DND-41 (cell line): ENCODE results near the gene TMEM256.

ENCODE experiments used
- ATAC-seq: fragments of 200-7000 bp; cut with Tn5 transposase; 3 replicates; pipeline ENCODE4 v1.9.1; 2021; ENCODE audit warnings: low read depth; ENCODE audit not compliant: insufficient read depth
- DNase-seq: peaks from one replicate; pipeline ENCODE4 v3.0.0-alpha.2; 2020
- H2AFZ ChIP-seq: 2 replicates; pipeline ENCODE4 v1.6.0; 2012; ENCODE audit warnings: low read depth, low read length
- H3K27ac ChIP-seq: 2 replicates; pipeline ENCODE4 v1.5.1; 2012; ENCODE audit warnings: low read length, inconsistent platforms
- H3K27me3 ChIP-seq: fragments of 200-600 bp; sonication (generic); 2 replicates; pipeline ENCODE4 v1.6.0; 2012; ENCODE audit warnings: low read length, mild to moderate bottlenecking, inconsistent platforms; ENCODE audit not compliant: insufficient read depth, poor library complexity
- H3K36me3 ChIP-seq: 2 replicates; pipeline ENCODE4 v1.5.1; 2012; ENCODE audit warnings: low read length, inconsistent platforms; ENCODE audit not compliant: insufficient read depth
- H3K4me1 ChIP-seq: 2 replicates; pipeline ENCODE4 v1.5.1; 2012; ENCODE audit warnings: mild to moderate bottlenecking, low read length; ENCODE audit not compliant: insufficient read depth
- H3K4me2 ChIP-seq: 2 replicates; pipeline ENCODE4 v1.6.0; 2012; ENCODE audit warnings: mild to moderate bottlenecking, moderate library complexity, low read length, inconsistent platforms; ENCODE audit not compliant: insufficient read depth
- H3K4me3 ChIP-seq, 2 experiments: fragments of 200-600 bp in 1 of 2; shearing (Covaris generic) in 1 of 2; 2 replicates each; pipeline ENCODE4 v1.5.1; 2012 to 2016; ENCODE audit warnings: inconsistent platforms in 2 of 2, low read length in 2 of 2, mild to moderate bottlenecking in 2 of 2, low read depth in 1 of 2, moderate library complexity in 1 of 2
- H3K79me2 ChIP-seq: 2 replicates; pipeline ENCODE4 v1.6.0; 2012; ENCODE audit warnings: low read length, inconsistent platforms; ENCODE audit not compliant: insufficient read depth
- H3K9ac ChIP-seq: 2 replicates; pipeline ENCODE4 v1.6.0; 2012; ENCODE audit warnings: low read depth, mild to moderate bottlenecking, inconsistent platforms, low read length, moderate library complexity
- H3K9me3 ChIP-seq: 2 replicates; pipeline ENCODE4 v1.5.1; 2012; ENCODE audit warnings: low read length, moderate library complexity, mild to moderate bottlenecking, inconsistent platforms; ENCODE audit not compliant: insufficient read depth, severe bottlenecking
- H4K20me1 ChIP-seq: 2 replicates; pipeline ENCODE4 v1.6.0; 2012; ENCODE audit warnings: low read length; ENCODE audit not compliant: insufficient read depth
- CTCF ChIP-seq: IDR thresholded peaks from 2 replicates; pipeline ENCODE4 v1.5.1; 2012; ENCODE audit warnings: borderline replicate concordance, low read length, moderate library complexity, mild to moderate bottlenecking; ENCODE audit not compliant: poor library complexity, severe bottlenecking; ENCODE audit errors: extremely low read depth
- EZH2 ChIP-seq: IDR thresholded peaks from 3 replicates; pipeline ENCODE4 v1.6.1; 2012; ENCODE audit warnings: borderline replicate concordance, low read depth, mild to moderate bottlenecking, moderate library complexity, low read length, inconsistent platforms; ENCODE audit not compliant: severe bottlenecking

The TMEM256 gene

GRCh38 chr17:7419819-7420610 lies 16.1 kb upstream of the TMEM256 start, which contains the start of gene SPEM1:
Gene SPEM1 (plus strand): TSS chr17:7420324. CDS start chr17:7420385, 61 bp downstream.
- Histone ChIP-seq H3K9me3 (no peaks in the 10 kb centered on the region), H3K4me3 (no peak within 1 kb of the TSS), H3K9ac (no peak within 1 kb of the TSS), H3K27me3 (no peaks in the 10 kb centered on the region), H3K79me2 (no peaks in the 10 kb centered on the region), H3K27ac (no peak within 1 kb of the TSS), H3K4me2 (no peak within 1 kb of the TSS), H3K4me1 (no peaks in the 10 kb centered on the region), H2AFZ (no peak within 1 kb of the TSS), H4K20me1 (no peaks in the 10 kb centered on the region), H3K36me3 (no peaks in the 10 kb centered on the region)
- DNase-seq (no peak), ATAC-seq (no peak)
- TF ChIP-seq EZH2 = no peak
- TF ChIP-seq CTCF = no peak

- no peak overlapping the region for H3K4me3 ChIP-seq
- no peaks in the 10 kb centered on the region for H3K79me2 ChIP-seq
- H4K20me1 ChIP-seq = no peaks in the 10 kb centered on the region
- no peak overlapping the region for H3K9ac ChIP-seq
- TF ChIP-seq EZH2 (no peak), CTCF (no peak)
- DNase-seq (no peak), ATAC-seq (no peak)
- no peaks in the 10 kb centered on the region for H3K4me1 ChIP-seq
- H3K27ac ChIP-seq = no peak overlapping the region
- no peaks in the 10 kb centered on the region for H3K27me3 ChIP-seq
- H3K4me2 ChIP-seq = no peak overlapping the region
- no peak overlapping the region for H2AFZ ChIP-seq
- no peaks in the 10 kb centered on the region for H3K36me3 ChIP-seq
- no peaks in the 10 kb centered on the region for H3K9me3 ChIP-seq
Observed at GRCh38 chr17:7418472-7419152, 14.7 kb upstream of the TMEM256 start.

GRCh38 chr17:7417056-7417655 lies 13.3 kb upstream of the TMEM256 start:
- no peaks in the 10 kb centered on the region for H3K27me3 ChIP-seq
- ATAC-seq (no peak), DNase-seq (no peak)
- H3K4me2 ChIP-seq = no peak overlapping the region
- H3K27ac ChIP-seq = no peak overlapping the region
- no peak overlapping the region for H2AFZ ChIP-seq
- no peaks in the 10 kb centered on the region for H4K20me1 ChIP-seq
- H3K4me3 ChIP-seq = no peak overlapping the region
- H3K9ac ChIP-seq = no peak overlapping the region
- no peaks in the 10 kb centered on the region for H3K36me3 ChIP-seq
- H3K79me2 ChIP-seq = no peaks in the 10 kb centered on the region
- no peak for TF ChIP-seq EZH2
- TF ChIP-seq CTCF = no peak
- H3K9me3 ChIP-seq = no peaks in the 10 kb centered on the region
- no peaks in the 10 kb centered on the region for H3K4me1 ChIP-seq
